ENCODE results near the gene TRPM2.

- TF ChIP-seq CTCF (IDR thresholded peaks at IDR 0.05) (no peak), ZFX (IDR thresholded peaks at IDR 0.05; ENCODE audit: borderline replicate concordance) (no peak)
Observed at GRCh38 chr21:44321846-44322450, 31.5 kb upstream of the TRPM2 start.
